HG03103 (cell line): ENCODE data around the gene KCTD21.
A peak's percentile ranks its signal among the peaks of the same experiment; 100 is the strongest.

Experiments
- ATAC-seq: cut with Tn5 transposase; IDR thresholded peaks from one replicate; pipeline ENCODE4 v1.9.1; 2021; ENCODE audit warnings: low read depth; ENCODE audit not compliant: unreplicated experiment

KCTD21 gene

DNA sequence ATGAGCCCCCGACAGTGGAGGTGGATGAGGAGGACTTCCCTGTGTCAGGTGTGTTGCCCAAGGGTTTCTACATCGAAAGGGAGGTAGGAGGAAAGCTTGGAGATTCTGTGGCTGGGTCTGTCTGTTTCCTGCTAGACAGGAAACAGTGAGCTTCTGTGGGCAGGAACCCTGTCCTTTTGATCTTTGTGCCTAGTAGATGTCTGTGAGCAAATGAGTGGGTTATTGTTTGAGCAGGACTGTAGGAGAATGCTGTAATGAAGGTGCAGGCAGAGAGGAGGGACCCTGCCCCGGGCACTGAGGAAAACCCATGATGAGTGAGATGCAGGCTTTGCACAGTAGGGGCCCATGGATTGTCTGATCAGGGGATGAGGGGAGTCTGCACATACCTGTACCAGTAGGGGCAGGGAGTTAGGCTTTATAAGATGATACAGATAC is 14.3 kb upstream of the KCTD21 start:
- ATAC-seq: no peak

DNA sequence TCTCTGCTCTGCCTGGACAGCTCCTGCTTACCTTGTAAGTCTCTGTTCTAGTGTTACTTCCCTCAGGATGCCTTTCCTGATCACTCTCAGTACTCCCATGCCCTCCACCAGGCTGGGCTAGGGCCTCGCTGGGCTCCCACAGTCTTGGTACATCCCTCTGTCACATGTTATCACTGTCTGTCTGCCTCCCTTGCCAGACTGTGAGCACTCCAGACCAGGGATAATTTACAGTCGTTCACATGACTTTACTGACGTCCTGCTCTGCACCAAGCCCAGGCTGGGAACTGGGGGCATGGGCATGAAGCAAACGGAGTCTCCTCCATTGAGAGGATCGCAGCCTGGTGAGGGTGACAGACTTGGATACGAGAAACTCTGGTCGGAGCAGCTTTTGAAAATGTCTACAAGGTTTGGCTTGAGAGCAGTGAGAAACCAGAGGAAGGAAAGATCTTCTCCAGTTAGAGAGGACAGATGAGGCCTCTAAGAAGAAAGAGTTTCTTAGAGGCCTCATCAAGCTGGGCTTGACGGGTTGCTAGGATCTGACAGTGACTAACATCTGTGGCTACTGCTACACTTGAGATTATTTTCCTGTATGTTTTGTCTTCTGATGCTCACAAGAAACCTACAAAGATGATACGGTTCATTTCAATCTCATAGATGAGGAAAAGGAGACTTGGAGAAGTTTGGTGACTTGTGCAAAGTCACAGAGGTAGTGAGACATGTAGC is 12.8 kb upstream of the KCTD21 start:
- no peak for ATAC-seq

DNA sequence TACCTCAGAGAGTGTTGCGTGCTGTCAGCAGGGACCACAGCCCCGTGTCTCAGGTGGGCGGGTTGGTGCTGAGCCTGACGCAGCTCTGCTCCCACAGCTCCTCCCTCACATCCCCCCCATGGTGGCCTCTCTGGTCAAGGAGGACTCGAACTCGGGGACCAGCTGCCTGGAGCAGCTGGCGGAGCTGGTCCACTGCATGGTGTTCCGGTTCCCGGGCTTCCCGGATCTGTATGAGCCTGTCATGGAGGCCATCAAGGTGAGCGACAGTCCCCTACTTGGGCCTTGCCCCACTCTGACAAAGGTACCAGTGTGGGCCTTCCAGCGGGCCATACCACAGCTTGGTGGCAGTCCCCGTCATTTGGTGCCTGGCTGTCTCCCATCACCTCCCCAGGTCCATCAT is 12.1 kb upstream of the KCTD21 start:
- no peak for ATAC-seq

DNA sequence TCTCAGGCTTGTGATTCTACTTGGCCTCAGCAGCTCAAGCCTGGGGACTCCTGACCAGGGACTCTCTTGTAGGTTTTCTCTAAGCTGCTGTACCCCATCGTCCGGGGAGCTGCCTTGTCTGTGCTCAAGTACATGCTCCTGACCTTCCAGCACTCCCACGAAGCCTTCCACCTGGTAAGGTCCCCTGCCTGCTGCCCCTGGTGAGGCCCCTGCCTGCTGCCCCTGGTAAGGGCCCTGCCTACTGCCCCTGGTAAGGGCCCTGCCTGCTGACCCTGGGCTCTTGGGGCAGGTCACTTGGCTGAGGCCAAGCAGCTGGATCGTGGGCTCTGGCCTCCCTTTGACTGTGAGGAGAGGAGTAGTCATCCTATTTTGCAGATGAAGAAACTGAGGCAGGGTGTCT is 11.6 kb upstream of the KCTD21 start:
- ATAC-seq: no peak

DNA sequence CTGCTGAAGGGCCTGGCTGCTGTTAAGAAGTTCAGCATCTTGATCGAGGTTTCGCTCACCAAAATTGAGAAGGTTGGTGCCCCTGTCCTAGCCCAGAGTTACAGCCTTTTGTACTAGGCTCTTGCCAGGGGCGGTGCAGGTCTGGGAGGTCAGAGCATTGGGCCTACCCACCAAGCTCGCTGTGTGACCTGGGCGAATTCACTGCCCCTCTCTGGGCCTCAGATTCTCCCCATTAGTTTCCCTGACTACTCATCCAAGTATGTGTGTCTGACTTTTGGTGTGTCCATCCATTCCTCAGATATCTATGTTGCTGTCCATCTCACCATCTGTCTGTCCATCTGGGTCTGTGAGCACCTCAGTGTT is 11.2 kb upstream of the KCTD21 start:
- no peak for ATAC-seq

DNA sequence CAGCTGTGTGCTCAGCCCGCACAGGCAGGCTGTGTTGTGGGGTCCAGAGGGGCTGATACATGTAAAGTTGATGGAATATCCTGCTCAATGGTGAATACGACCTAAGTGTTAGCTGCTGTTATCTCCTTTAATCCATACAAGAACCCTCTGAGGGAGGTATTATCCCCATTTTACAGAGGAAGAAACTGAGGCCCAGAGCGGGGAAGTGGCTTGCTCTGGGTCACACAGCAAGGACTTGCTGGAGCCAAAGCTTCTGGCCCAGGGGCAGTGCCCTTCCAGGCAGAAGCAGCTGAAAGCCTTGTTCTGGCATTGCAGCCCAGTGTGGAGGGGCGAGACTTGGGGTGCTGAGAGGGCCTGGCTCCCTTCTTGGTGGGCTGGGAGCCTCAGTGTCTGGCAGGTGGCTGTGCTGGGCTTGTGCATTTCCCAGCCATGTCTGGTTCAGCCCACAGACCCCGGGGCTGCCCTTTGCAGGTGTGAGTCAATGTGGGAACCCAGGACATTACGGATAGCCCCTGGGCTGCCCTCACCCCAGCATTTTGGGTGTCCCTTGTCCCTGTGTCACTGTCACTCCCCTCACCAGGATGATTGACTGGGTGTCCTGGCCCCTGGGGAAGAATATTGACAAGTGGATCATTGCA is 10.7 kb upstream of the KCTD21 start:
- no peak for ATAC-seq

DNA sequence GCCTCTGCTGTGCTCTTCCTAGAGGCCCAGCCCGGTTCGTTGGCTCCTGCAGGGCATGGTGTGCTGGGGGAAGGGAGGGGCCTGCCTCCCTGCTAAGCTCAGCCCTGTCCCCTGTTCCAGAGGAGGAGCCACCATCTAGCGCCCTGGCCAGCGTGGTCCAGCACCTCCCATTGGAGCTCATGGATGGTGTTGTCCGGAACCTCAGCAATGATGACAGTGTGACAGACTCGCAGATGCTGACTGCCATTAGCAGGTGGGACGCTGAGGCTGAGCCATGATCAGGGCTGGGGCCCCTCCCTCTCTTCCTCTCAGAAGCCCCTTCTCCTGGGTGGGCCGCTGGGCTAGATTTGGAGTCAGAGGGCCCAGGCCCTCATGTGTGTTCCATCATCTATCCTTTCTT is 9.4 kb upstream of the KCTD21 start:
- ATAC-seq: no peak

DNA sequence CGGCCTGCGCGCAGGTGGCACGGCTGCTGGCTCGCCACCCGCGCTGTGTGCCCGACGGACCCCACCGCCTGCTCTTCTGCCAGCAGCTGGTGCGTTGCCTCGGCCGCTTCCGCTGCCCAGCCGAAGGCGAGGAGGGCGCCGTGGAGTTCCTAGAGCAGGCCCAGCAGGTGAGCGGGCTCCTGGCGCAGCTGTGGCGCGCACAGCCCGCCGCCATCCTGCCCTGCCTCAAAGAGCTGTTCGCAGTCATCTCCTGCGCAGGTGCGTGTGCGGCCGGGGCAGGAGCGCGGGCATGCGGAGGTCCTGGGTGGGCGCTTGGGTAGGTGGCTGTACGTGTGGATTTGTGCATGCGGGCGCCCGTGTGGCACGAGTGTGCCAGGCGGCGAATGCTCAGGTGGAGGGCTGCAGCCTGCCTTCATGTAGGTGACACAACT is 8.2 kb upstream of the KCTD21 start:
- ATAC-seq: no peak

DNA sequence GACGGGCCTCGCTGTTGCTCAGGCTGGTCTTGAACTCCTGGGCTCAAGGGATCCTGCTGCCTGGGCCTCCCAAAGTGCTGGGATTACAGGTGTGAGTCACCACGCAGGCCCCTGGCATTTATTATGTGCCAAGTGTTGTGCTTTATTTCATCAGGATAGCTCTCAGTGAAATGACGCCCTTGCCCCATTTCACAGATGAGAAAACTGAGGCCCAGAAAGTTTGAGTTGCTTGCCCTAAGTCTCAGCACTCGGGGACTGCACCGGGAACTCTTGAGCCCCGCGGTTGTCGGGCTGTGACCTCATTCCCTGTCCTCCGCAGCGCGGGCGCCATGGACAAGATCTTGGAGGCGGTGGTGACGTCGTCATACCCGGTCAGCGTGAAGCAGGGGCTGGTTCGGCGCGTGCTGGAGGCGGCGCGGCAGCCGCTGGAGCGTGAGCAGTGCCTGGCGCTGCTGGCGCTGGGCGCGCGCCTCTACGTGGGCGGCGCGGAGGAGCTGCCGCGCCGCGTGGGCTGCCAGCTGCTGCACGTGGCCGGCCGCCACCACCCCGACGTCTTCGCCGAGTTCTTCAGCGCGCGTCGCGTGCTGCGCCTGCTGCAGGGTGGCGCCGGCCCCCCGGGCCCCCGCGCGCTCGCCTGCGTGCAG is 7.6 kb upstream of the KCTD21 start:
- ATAC-seq: no peak

DNA sequence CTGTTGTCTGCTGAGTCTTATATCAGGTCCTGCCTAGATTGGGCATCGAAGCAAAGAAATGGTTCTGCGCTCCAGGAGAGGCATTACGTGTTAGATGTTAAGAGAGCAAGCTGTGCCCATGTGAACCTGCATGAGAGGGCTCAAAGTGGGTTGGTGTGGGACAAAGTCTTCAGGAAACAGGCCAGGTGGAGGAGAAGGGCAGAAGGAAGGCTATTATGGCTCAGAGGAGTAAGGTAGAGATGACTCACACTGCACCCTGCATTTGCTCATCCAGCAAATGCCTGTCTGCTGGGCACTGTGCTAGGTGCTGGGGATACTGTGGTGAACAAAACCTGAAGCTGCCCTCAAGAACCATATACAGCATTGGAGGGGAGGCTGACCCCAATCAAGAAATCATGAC is 6.1 kb upstream of the KCTD21 start:
- ATAC-seq: no peak

DNA sequence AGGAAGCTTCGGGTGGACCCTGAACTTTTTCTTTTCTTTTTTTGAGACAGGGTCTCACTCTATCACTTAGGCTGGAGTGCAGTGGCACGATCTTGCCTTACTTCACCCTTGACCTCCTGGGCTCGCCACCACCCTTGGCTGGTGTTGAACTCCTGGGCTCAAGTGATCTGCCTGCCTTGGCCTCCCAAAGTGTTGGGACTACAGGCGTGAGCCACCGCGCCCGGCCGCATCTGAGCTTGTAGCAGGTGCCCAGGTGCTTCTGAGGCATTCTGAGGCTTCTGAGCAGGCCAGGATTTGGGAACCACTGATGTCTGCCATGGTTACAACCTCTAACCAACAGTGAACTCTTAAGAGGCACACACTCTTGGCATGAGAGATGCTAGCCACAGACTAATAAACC is 5.4 kb upstream of the KCTD21 start:
- ATAC-seq: no peak

DNA sequence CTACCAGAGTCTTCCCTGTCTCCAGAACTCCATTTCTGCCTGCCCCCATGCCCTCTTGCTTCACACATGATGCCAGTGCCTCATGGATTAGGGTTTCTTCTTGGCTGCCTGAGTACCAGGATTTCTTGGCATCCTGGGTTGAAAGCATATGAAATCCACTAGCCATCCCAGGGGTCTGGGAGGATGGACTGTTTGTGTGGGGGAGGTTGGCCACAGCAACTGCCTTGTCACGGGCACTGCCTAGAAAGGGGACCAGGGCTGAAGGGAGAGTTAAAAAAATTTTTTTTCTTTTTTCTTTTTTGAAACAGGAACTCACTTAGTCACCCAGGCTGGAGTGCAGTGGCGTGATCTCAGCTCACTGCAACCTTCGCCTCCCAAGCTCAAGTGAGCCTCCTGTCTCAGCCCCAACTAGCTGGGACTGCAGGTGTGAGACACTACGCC is 4.5 kb upstream of the KCTD21 start:
- ATAC-seq: no peak

DNA sequence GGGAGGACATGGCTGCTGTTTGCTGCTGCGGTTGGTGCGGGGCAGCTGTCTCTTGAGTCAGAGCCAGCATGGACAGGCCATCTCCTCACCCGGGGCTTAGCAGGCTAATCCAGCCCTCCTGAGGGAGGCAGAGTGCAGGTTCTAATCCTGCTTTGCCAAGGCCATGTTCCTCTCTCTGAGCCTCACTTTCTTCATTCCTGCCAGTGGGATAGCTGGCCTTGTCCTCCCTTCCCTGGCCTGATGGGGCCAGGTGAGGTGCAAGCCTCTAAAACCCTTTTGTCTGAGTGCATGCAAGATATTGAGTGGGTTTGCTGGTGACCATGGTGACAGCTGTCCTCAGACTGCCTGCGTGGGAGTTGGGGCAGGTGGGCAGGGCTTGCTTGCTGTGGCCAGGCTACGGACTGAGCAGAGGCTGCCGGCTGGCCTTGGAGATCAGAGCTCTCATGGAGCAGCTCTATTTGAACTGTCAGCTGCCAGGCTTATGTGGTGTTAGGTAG is 3.8 kb upstream of the KCTD21 start:
- ATAC-seq: no peak

DNA sequence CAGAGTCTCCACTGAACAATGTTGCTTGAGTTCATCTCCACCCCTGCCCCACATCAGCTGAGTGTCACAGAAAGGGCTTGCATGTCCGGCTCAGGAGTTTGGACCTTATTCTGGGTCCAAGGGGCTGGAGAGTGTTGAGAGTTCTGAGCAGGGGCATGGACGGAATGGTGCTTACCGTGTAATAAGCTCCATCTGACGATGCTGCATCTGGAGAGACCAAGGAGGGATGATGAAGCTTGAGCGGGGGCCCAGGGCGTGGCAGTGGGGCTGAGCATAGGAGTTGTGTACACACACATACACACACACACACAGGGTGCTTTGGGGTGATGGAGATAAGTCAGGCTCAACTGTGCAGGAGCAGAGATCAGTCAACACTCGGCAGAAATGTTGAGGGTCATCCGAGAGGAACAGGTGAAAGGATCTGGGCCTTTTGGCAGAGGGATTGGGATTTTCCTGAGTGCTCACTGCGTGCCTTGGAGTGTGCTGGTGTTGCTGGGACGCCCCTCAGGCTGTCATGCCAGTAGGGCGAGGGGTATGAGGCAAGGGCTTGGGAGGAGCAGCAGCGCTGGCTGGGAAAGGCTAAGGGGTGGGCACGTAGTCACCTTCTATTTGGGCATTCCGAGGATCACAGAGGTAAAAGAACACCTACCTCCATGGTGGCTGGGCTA is 2.6 kb upstream of the KCTD21 start:
- ATAC-seq: no peak

DNA sequence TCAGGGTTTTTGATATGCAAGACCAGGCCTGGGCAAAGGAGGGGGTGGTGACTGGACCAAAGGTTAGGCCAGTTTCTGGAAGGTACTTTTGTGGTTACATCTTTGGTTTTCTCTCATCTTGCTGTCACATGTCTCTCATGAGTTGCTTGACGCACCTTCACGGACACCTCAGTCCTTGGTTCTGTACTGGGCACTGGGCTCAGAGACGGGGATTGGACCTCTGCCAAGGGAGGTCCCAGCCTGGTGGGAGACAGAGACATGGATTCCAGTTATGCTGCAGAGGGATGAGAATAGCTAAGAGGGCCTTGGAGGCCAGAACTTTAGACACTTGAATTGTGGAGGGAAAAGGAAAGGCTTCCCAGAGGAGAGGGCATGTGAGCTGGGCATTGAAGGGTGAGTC is 1.9 kb upstream of the KCTD21 start:
- no peak for ATAC-seq

DNA sequence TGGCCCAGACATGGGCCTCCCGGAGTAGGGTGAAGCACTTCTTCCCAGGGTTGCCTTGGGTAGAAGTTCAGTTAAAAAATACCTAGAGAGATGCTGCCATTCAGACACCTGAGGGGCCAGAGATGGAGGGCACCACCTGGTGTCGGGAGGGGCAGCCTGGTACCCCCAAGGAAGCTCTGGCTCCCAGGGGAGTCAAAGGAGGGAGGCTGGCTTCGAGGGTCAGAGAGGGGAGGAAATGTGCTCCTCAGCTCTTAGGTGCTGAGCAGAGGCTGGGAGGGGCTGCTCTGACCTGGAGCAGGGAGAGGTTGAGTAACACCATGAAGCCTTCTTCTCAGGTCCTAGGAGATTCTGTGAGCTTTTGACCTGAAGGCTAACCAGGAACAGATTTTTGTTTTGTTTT is 1.4 kb upstream of the KCTD21 start:
- ATAC-seq: no peak

DNA sequence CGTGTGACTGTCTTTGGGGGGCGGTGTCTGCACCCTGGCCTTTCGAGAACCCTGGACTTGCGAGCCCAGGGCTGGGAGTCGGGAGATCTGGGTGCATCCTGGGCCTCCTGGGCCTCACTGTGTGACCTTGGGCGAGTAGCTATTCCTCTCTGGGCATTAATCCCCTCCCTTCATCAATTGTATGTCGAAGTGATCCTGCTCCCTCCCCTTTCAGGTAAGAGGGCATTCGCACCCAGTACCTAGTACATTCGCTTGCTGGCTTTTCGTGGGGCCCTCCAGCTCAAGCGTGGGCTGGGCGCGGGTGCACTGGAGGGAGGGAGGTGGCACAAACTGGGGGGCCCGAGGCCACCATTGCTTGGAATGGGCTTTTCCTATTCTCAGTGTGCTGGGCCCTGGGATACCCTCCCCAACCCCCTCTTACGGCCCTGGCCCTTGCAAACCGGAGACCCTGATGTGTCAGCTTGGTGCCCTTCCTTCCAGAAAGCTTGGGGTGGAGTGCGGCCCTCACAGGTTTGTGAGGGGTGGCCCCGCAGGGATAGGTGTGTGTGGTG is 823 bp upstream of the KCTD21 start:
- ATAC-seq: no peak

DNA sequence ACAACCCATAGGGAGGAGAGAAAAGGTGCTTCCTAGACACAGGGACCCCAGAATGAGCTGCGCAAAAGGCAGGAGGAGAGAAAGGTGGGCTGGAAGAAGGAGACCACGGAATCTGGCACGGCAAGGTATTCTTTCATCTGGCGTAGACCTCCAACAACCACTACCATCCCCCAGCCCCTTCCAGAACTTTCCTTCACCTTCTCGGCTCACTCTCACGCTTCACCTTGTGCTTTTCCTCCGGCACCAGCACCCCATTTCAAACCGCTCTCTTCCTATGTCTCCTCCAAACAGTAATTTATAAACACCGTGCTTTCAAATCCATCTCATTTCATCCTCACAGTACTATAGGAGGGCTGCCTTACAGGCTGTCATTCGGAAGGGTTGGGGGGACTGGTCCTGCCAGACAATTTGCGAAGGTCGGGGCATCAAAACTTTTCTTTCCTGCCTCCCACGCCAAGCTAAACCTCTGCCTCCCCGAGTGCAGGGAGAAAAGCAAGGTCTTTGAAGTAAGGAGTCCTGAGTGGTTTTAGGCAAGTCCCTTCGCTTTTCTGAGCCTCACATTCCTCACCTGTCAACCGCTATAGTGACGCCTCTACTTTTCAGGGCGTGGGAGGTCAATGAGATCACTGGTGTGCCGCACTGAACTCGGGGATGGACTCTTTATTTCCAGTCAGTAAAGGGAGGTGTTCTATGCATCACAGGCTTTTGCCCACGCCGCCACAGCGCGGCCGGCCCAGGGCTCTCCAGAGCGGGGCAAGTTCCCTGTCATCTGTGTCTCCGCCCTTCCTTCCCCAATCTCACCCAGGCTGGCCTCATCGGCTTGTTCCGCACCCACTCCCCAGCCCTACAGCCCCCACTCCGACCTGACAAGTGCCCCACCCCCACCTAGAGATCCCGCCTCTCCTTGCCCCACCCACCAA is 800 bp downstream of the KCTD21 start:
- peak; percentile 16 for ATAC-seq

DNA sequence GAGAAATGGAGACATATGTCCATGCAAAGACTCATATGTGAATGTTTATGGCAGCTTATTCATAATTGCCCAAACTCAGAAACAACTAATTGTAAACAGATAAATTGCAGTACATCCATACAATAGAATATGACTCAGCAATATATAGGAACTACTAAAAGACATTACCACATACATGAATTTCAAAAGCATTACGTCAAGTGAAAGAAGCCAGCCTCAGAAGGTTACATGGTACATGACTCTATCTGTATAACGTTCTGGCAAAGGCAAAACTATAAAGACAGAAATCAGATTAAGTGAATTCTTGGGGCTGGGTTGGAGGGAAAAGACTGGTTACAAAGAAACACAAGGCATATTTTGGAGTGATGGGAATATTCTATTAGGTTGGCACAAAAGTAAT is 7.2 kb downstream of the KCTD21 start:
- no peak for ATAC-seq

DNA sequence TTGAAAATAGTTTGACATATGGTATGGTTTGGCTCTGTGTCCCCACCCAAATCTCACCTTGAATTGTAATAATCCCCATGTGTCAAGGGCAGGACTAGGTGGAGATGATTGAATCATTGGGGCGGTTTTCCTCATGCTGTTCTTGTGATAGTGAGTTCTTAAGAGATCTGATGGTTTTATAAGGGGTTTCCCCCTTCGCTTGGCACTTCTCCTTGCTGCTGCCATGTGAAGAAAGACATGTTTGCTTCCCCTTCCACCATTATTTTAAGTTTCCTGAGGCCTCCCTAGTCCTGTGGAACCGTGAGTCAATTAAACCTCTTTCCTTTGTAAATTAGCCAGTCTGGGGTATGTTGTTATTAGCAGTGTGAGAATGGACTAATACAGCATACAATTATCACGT is 7.7 kb downstream of the KCTD21 start:
- no peak for ATAC-seq
